ENCODE measurements around the gene SORCS2. TPM values are rescaled to one million over a fixed set of nuclear protein-coding genes. Genes with fewer than 3 reads are reported as not detected.

SORCS2 gene
- total RNA-seq, 1 experiment from 2014 or later, result 0.15 TPM

DNA sequence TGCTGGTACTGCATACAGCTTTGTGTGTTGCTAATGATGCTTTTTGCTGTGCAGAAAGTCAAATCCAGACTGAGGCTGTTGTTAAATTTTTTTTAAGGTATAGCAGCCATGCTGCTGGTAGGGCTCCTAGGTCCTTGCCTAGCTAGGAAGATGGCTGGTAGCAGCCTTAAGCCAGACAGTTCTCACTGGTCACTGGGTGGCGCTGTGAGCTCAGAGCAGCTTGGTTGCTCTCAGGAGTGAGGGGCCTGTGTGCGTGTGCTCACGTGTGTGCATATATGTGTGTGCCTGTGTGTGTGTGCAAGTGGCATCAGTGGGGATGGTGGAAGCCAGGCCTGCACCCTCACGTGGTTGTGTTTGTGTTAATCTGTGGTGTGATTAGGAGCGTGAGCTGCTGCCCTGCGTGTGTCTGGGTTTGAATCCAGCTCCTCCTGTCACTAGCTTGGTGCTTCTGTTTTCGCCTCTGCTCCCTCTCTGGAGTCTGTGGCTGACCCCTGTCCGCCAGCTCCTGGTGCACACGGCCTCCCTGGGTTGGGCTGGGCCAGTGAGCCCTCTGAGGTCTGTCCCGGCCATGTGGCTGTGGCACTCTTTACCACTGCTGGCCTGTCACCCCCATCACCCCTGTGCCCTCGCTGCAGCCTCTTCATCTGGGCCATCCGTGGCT, 46.1 kb downstream of the SORCS2 start:
- ChIA-PET CTCF (no interaction called here), POLR2A (no interaction called here)
- in situ Hi-C loops (cut with HindIII; ENCODE audit: low pct_unique_long_range_greater_than_20kb, low sequenced_read_pairs), result no loop called here
- H3K36me3 ChIP-seq (ENCODE audit: control insufficient read depth, insufficient read depth, low read length), result no peaks in the 10 kb centered on the region
- ATAC-seq (no peak), DNase-seq (ENCODE audit: low read depth, low spot score) (no peak)
- no peak overlapping the region for H3K27ac ChIP-seq (ENCODE audit: low read length)
- no peaks in the 10 kb centered on the region for H3K27me3 ChIP-seq (ENCODE audit: control insufficient read depth, insufficient read depth, low read length)
- no peaks in the 10 kb centered on the region for H3K9me3 ChIP-seq (ENCODE audit: control insufficient read depth, insufficient read depth, low read depth, low read length)
- H3K4me1 ChIP-seq (ENCODE audit: control insufficient read depth, insufficient read depth, low read length), result no peaks in the 10 kb centered on the region
- no peak overlapping the region for H3K4me3 ChIP-seq (ENCODE audit: low read depth in 2 of 2, low read length in 2 of 2)
- BruUV-seq (replicated peaks), result no TSS peak
- intact Hi-C loops (cut with micrococcal nuclease; ENCODE audit: unreplicated experiment), result no loop called here
- TF ChIP-seq, protein P1, sequence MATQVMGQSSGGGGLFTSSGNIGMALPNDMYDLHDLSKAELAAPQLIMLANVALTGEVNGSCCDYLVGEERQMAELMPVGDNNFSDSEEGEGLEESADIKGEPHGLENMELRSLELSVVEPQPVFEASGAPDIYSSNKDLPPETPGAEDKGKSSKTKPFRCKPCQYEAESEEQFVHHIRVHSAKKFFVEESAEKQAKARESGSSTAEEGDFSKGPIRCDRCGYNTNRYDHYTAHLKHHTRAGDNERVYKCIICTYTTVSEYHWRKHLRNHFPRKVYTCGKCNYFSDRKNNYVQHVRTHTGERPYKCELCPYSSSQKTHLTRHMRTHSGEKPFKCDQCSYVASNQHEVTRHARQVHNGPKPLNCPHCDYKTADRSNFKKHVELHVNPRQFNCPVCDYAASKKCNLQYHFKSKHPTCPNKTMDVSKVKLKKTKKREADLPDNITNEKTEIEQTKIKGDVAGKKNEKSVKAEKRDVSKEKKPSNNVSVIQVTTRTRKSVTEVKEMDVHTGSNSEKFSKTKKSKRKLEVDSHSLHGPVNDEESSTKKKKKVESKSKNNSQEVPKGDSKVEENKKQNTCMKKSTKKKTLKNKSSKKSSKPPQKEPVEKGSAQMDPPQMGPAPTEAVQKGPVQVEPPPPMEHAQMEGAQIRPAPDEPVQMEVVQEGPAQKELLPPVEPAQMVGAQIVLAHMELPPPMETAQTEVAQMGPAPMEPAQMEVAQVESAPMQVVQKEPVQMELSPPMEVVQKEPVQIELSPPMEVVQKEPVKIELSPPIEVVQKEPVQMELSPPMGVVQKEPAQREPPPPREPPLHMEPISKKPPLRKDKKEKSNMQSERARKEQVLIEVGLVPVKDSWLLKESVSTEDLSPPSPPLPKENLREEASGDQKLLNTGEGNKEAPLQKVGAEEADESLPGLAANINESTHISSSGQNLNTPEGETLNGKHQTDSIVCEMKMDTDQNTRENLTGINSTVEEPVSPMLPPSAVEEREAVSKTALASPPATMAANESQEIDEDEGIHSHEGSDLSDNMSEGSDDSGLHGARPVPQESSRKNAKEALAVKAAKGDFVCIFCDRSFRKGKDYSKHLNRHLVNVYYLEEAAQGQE (IDR thresholded peaks at IDR 0.05; ENCODE audit: insufficient read depth in 1 of 2, low read depth in 2 of 2, low read length in 1 of 2), result no peak
- no peak for TF ChIP-seq POLR2AphosphoS5 (IDR thresholded peaks at IDR 0.05; ENCODE audit: low read depth, low read length)
- no peak for TF ChIP-seq SIN3A (IDR thresholded peaks at IDR 0.05; ENCODE audit: borderline replicate concordance, insufficient read depth, low read depth, low read length)
- TF ChIP-seq, protein P2, sequence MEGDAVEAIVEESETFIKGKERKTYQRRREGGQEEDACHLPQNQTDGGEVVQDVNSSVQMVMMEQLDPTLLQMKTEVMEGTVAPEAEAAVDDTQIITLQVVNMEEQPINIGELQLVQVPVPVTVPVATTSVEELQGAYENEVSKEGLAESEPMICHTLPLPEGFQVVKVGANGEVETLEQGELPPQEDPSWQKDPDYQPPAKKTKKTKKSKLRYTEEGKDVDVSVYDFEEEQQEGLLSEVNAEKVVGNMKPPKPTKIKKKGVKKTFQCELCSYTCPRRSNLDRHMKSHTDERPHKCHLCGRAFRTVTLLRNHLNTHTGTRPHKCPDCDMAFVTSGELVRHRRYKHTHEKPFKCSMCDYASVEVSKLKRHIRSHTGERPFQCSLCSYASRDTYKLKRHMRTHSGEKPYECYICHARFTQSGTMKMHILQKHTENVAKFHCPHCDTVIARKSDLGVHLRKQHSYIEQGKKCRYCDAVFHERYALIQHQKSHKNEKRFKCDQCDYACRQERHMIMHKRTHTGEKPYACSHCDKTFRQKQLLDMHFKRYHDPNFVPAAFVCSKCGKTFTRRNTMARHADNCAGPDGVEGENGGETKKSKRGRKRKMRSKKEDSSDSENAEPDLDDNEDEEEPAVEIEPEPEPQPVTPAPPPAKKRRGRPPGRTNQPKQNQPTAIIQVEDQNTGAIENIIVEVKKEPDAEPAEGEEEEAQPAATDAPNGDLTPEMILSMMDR (IDR thresholded peaks at IDR 0.05), result no peak; the same call in 1 of the 2 replicates
- TF ChIP-seq TCF7L2 (IDR thresholded peaks at IDR 0.05; ENCODE audit: low read depth, low read length), result no peak

DNA sequence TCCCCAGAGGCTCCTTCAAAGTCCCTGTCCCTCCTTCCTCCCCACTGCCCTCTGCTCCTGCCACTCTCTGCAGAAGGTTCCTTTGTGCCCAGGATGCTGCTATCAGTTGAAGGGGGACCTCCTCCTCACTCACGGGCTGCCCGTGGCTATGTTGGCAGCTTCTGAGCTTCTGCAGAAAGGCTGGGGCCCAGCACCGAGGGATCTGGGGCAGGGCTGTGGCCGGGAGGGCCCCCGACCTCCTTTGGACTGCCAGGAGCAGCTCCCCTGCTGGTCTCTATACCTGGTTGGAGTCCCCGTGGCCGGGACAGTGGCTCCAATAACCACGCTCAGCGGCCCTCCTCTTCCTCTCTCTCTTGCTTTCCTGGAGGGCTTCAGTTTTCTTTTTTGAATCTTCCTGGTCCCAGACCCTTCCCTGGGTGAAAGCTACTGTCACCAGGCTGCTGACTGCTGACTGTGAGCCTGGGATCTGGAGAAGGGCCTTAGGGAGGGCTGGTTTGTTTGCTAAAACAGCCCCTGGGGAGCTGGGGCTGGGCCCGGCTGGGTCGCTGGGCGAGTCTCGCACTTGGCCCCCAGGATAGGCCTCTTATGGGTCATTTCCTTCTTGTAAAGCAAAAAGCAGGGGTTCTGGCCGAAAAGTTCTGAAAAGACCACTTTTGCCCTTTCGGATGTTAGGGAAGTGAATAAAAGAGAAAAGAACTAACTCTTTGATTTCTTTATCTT, 46.9 kb downstream of the SORCS2 start:
- Histone ChIP-seq H3K27me3 (ENCODE audit: control insufficient read depth, insufficient read depth, low read length) (no peaks in the 10 kb centered on the region), H3K9me3 (ENCODE audit: control insufficient read depth, insufficient read depth, low read depth, low read length) (no peaks in the 10 kb centered on the region), H3K27ac (ENCODE audit: low read length) (no peak overlapping the region), H3K36me3 (ENCODE audit: control insufficient read depth, insufficient read depth, low read length) (no peaks in the 10 kb centered on the region), H3K4me3 (ENCODE audit: low read depth in 2 of 2, low read length in 2 of 2) (no peak overlapping the region), H3K4me1 (ENCODE audit: control insufficient read depth, insufficient read depth, low read length) (no peaks in the 10 kb centered on the region)
- CTCF ChIA-PET, result no interaction called here
- ATAC-seq, result no peak
- BruUV-seq (replicated peaks), result no TSS peak
- in situ Hi-C loops (cut with HindIII; ENCODE audit: low pct_unique_long_range_greater_than_20kb, low sequenced_read_pairs), result no loop called here
- DNase-seq (ENCODE audit: low read depth, low spot score), result no peak
- POLR2A ChIA-PET, result no interaction called here
- no peak for TF ChIP-seq SIN3A (IDR thresholded peaks at IDR 0.05; ENCODE audit: borderline replicate concordance, insufficient read depth, low read depth, low read length)
- TF ChIP-seq, protein P2 (IDR thresholded peaks at IDR 0.05), result no peak
- TF ChIP-seq TCF7L2 (IDR thresholded peaks at IDR 0.05; ENCODE audit: low read depth, low read length), result no peak
- TF ChIP-seq, protein P1 (IDR thresholded peaks at IDR 0.05; ENCODE audit: insufficient read depth in 1 of 2, low read depth in 2 of 2, low read length in 1 of 2), result no peak
- TF ChIP-seq POLR2AphosphoS5 (IDR thresholded peaks at IDR 0.05; ENCODE audit: low read depth, low read length), result no peak
- intact Hi-C loops (cut with micrococcal nuclease; ENCODE audit: unreplicated experiment), result no loop called here

All from Panc1 (cell line).